ENCODE measurements around the gene GSTA4.

DNA sequence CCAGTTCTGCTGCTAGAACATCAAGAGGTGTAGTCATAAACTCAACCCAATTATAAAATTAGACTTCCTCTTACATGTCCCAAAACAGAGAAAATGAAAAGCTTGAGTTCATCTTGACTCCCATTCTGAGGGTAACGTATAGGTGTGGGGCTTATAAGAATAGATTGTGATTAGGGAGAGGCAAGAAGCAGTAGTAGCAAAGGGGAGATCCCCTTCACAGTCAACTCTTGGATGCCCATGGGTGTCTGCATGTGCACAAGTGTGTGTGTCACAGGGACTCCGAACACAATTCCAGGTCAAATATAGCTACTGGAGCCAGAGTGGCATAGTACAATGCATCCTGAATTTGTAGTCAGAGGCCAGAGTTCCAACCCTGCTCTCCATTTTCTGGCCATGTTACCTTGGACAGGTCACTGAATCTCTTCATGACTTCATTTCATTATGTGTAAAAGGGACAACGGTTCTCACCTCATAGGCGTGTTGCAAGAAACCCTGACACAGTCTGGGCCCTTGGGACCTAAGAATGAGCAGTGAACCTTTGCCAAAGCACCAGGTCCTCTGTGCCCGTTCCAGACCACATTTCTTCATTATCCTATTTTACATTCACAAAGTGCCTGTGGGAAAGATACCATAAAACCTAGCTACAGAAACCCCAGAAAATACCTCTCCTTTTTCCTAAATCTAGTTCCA is 11.8 kb downstream of the GSTA4 start:
- no peak for TF ChIP-seq TAF1 (IDR thresholded peaks at IDR 0.05; ENCODE audit: low read depth, low read length)
- TF ChIP-seq POLR2A (IDR thresholded peaks at IDR 0.05; ENCODE audit: low read depth, low read length): no peak
